ENCODE results near the gene ADAMTS3. TPM values are rescaled to one million over a fixed set of nuclear protein-coding genes. Genes with fewer than 3 reads are reported as not detected.

The ADAMTS3 gene
- total and polyA plus RNA-seq, 2 donors (not counting 3 experiments of a cell fraction or from before 2014, with no cell fraction given), result 0.37 to 1.3 TPM

DNA sequence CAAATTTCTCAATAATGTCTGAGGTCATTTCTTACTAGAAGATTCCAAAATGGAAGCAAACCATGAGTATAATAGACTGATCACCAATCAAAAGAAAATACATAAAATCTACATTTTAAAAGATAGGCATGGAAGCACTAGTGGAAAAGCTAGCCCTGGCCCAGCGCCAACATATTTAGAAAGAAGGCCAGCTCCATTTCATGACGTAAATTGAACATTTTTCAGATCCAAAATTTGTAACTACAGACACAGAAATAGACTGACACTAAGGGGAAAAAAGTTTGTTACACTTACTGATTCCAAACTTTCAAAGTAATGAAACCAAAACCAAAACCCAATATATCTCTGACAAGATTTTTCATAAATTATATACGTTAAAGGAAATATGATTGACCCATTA is 117.7 kb downstream of the ADAMTS3 start:
- no peak overlapping the region for H3K4me3 ChIP-seq (replicated peaks in 1 of 3; ENCODE audit: insufficient read depth in 1 of 3, low read depth in 1 of 3, low read length in 3 of 3)
- no peaks in the 10 kb centered on the region for H3K9me1 ChIP-seq (replicated peaks; ENCODE audit: control insufficient read depth, extremely low read depth, insufficient read depth, low read length)
- no peak overlapping the region for H3K9ac ChIP-seq (replicated peaks; ENCODE audit: extremely low read depth, insufficient read depth, low read length)
- BruUV-seq (replicated peaks), result no TSS peak
- TF ChIP-seq POLR2AphosphoS5 (IDR thresholded peaks at IDR 0.05; ENCODE audit: insufficient read depth, low read depth, low read length), result no peak
- TF ChIP-seq JUN (IDR thresholded peaks at IDR 0.05; ENCODE audit: borderline replicate concordance, insufficient read depth, insufficient read length, low read depth), result no peak
- TF ChIP-seq POLR2A (IDR thresholded peaks at IDR 0.05; ENCODE audit: low read depth, low read length), result no peak
- TF ChIP-seq, protein P1, sequence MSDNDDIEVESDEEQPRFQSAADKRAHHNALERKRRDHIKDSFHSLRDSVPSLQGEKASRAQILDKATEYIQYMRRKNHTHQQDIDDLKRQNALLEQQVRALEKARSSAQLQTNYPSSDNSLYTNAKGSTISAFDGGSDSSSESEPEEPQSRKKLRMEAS (IDR thresholded peaks at IDR 0.05; ENCODE audit: insufficient read depth, insufficient read length), result no peak
- TF ChIP-seq EZH2 (IDR thresholded peaks at IDR 0.05; ENCODE audit: borderline replicate concordance, low read depth, low read length, severe bottlenecking), result no peak
- no peak for TF ChIP-seq GATA2 (IDR thresholded peaks at IDR 0.05; ENCODE audit: insufficient read depth, insufficient read length, low read depth, low read length)
- TF ChIP-seq, protein P2, sequence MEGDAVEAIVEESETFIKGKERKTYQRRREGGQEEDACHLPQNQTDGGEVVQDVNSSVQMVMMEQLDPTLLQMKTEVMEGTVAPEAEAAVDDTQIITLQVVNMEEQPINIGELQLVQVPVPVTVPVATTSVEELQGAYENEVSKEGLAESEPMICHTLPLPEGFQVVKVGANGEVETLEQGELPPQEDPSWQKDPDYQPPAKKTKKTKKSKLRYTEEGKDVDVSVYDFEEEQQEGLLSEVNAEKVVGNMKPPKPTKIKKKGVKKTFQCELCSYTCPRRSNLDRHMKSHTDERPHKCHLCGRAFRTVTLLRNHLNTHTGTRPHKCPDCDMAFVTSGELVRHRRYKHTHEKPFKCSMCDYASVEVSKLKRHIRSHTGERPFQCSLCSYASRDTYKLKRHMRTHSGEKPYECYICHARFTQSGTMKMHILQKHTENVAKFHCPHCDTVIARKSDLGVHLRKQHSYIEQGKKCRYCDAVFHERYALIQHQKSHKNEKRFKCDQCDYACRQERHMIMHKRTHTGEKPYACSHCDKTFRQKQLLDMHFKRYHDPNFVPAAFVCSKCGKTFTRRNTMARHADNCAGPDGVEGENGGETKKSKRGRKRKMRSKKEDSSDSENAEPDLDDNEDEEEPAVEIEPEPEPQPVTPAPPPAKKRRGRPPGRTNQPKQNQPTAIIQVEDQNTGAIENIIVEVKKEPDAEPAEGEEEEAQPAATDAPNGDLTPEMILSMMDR (IDR thresholded peaks at IDR 0.05; ENCODE audit: extremely low read depth in 1 of 2, insufficient read depth in 1 of 2, low read depth in 1 of 2, low read length in 2 of 2), result no peak
- no peak for TF ChIP-seq MYC (IDR thresholded peaks at IDR 0.05; ENCODE audit: low read depth, low read length)
- no peak for TF ChIP-seq FOS (IDR thresholded peaks at IDR 0.05; ENCODE audit: borderline replicate concordance, insufficient read depth, low read length)
- no peaks in the 10 kb centered on the region for H3K79me2 ChIP-seq (ENCODE audit: control insufficient read depth, insufficient read depth, low read length)
- ChIA-PET CTCF (interaction anchor here (0.8 kb wide), 1 partner anchor 125 kb away, joined by 5 read pairs; no protein-coding TSS in a partner anchor), POLR2A (no interaction called here)
- no peak overlapping the region for H3K4me2 ChIP-seq (ENCODE audit: insufficient read depth, low read length)
- H3K27me3 ChIP-seq (ENCODE audit: control insufficient read depth in 2 of 2, insufficient read depth in 2 of 2, low read length in 2 of 2), result no peaks in the 10 kb centered on the region
- no peak for DNase-seq (ENCODE audit: low read depth, low spot score)
- dilution Hi-C loops (cut with MboI; ENCODE audit: extremely low pct_ligation_motif_present, low sequenced_read_pairs) (no loop called here), intact Hi-C loops (cut with micrococcal nuclease) (no loop called here)
- H3K36me3 ChIP-seq (ENCODE audit: control insufficient read depth in 2 of 2, extremely low read depth in 1 of 2, insufficient read depth in 2 of 2, low read length in 2 of 2), result no peaks in the 10 kb centered on the region
- no peak overlapping the region for H3K27ac ChIP-seq (ENCODE audit: insufficient read depth, low read depth, low read length)
- no peaks in the 10 kb centered on the region for H4K20me1 ChIP-seq (replicated peaks; ENCODE audit: control insufficient read depth, extremely low read depth, insufficient read depth, low read length)
- no peak for FAIRE-seq
- H2AFZ ChIP-seq (ENCODE audit: low read depth, low read length), result no peak overlapping the region
- no peaks in the 10 kb centered on the region for H3K9me3 ChIP-seq (replicated peaks; ENCODE audit: control insufficient read depth, insufficient read depth, low read length)
- no peaks in the 10 kb centered on the region for H3K4me1 ChIP-seq (ENCODE audit: control insufficient read depth, extremely low read depth, insufficient read depth, low read length)
